NCI-H1436 (cell line): ENCODE measurements around the gene SLK.

Source experiments
- DNase-seq: peaks from one replicate; lab custom pipeline; 2025; lab: John Stamatoyannopoulos, UW

SLK gene

DNA sequence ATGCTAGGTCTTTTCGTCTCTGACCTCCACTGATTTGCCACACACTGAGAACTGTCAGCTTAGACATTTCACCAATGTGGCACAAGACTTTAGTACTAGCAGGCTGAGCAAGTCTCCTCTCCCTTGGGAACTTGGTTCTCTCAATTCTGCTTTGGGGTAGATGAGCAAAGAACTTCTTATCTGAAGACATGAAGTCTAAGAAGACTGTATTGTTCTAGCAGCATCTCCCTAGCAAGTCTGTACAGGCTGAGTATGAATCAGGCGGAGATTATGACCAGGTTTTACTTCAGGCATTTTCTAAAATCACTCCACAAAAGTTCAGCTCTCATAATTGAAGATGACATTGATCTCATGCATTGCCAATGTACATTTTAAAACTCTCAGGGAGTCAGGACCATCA lies 25.1 kb upstream of the SLK start:
- DNase-seq, result no peak

DNA sequence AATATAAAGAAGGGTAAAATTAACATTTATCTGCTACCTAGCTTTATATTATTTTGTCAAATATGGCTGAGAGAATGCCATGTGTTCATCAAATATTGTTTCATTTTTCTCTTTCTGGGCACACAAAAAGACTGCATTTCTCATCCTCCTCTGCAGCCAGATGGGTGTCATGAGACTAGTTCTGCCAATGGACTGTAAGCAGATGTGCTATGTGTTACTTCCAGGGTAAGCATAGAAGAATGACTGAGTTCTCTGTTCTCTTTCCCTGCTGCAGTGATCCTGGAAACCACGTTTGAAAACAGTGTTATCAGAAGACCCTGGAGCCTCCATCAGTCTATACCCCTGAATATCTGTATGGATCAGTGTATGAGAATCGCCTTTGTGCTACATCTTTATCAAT lies 24.1 kb upstream of the SLK start:
- DNase-seq, result no peak

DNA sequence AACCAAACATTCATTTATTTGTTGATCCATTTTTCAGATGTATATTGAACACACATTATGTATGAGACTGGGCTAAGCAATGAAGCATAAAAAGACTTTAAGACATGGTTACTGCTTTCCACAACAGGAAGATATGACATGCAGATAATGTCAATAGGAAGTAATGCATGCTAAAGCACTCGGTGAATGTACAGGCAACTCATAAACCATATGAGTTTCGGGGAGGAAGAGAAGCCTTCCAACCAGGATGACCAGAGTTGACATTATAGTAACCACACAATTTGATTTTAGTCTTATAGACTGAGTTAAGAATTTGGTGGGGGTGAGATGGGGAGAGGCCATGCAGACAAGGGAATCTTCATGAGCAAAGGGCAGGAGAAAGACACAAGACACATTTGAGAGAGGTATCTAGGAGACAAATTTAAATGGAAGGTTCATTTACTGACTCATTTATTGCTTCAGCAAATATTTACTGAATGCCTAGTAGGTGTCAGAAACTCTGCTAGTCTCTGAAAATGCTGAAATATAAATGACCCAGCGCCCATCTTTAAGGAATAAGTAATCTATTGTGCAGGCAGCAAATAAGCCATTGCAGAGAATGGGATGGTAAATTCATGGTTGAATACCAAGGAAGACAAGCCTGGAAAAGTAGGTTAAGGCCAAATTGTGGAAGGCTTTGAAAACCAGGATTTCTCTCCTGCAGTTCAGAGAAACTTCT lies 19.0 kb upstream of the SLK start:
- DNase-seq, result no peak

DNA sequence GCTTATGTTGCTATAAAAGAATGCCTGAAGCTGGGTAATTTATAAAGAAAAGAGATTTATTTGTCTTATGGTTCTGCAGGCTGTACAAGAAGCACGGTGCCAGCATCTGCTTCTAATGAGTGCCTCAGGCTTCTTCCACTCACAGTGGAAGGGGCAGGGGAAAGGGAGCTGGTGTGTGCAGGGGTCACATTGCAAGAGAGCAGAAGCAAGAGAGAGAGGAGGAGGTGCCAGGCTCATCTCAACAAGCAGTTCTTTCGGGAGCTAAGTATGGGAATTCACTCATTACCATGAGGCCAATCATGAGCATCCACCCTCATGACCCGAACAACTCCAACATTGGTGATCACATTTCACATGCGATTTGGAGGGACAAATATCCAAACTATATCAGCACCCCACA lies 17.2 kb upstream of the SLK start:
- no peak for DNase-seq

DNA sequence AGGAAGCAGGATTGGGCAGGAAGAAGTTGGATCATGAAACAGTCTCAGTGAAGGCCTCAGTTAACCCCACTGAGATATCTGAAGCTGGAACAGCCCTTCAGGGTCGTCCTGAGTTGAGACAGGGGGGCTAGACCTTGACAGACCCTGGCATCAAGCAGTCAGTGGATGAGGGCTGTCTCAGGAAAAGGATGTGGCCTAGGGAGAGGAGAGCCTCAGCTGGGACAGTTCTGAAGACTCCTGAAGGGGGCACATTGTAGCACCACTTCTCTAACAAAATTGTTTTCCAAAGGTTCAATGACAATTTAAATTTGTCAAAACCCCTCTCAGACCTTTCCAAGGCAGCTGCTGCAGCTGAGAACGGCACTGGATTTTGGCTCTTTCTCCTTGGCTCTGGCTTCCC lies 15.8 kb upstream of the SLK start:
- no peak for DNase-seq

DNA sequence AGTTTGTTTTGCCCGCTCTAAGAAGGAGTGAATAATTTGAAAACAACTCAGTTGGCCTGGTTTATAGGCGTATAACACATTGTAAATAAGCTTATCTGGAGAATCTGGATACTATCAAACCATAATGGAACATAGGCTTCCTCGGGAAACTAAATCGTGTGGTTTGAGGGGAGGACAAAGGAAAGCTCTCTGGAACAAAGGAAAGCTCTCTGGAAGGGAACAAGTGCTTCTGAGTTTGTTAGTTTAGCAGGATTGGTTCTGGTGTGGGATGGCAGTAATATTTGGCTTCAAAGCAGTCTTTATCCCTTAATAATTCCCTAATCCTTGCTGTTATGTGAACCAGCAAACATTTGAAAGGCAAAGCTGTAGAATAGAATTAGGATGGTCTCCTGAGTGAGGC lies 15.0 kb upstream of the SLK start:
- no peak for DNase-seq

DNA sequence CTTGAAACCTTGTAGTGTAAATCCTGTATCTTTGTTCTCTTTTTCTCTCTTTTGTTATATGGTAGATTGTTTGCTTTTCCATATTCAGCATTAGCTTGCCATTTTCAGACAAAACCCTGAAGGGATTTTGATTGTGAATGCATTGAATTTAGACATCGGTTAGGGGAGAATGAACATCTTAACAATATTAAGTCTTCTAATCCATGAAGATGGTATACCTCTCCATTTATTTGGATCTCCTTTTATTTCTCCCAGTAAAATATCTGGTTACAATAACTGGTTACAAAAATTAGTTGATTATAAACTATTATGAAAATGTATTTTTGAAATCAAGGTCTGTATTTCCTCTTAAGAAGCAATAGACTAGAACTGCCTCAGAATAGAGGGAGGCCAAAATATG lies 12.4 kb upstream of the SLK start:
- no peak for DNase-seq

DNA sequence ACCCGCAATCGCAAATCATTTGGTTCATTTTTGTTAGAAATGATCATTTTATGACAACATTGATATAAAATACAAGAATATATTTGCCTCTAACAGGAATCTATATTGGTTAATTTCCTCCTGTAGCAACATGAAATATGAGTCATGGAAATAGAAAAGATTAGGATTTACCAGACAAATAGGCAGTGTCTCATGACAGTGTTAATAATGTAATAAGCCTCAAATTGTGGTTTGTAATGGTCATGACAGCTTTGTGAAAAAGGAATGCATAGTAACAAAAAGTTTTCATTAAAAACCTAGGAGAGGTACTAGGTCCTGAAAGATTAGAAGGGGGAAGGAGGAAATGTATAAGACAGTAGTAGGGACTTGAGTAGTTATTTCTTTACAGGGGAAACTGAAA lies 7.9 kb upstream of the SLK start:
- no peak for DNase-seq

DNA sequence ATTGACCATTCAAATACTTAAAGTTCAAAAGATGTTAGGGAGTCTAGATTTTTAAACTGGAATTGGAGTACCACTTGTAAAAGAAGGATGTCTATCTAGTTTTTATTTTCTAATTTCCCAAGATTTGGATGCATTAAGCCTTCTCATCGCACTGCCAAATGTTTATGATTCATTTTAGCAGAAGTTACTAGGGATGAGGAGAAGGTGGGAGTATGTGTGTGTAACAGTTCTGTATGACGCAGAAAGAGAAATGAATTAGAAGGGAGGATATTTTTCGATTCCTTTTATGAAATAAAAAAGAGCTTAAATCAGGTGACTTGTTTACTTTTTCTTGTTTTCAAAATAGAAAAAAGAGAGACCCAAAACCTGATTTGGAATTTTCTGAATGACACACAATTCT lies 6.8 kb upstream of the SLK start:
- DNase-seq, result no peak

DNA sequence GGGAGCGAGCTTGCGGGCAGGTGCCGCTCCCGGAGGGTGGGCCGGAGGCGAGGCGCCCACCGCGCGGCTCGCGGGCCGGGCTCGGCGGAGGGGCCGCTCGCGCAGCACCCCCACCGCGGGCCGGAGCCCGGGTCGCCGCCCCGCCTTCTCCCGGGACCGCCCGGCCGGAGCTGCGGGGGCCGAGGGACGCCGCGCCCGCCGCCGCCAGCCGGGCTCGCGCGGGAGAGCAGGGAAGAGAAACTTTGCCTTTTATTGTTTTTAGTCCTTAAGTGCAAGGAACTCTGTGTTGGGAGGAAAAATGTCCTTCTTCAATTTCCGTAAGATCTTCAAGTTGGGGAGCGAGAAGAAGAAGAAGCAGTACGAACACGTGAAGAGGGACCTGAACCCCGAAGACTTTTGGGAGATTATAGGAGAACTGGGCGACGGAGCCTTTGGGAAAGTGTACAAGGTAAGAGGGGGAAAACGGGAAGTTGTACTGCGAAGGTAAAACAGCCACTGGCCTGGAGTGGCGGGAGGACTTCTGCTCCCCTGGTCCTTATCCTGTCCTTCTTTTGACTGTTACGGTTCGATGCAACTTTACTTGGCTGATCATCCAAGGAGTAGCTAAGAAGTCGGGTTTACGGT lies 620 bp downstream of the SLK start:
- no peak for DNase-seq

DNA sequence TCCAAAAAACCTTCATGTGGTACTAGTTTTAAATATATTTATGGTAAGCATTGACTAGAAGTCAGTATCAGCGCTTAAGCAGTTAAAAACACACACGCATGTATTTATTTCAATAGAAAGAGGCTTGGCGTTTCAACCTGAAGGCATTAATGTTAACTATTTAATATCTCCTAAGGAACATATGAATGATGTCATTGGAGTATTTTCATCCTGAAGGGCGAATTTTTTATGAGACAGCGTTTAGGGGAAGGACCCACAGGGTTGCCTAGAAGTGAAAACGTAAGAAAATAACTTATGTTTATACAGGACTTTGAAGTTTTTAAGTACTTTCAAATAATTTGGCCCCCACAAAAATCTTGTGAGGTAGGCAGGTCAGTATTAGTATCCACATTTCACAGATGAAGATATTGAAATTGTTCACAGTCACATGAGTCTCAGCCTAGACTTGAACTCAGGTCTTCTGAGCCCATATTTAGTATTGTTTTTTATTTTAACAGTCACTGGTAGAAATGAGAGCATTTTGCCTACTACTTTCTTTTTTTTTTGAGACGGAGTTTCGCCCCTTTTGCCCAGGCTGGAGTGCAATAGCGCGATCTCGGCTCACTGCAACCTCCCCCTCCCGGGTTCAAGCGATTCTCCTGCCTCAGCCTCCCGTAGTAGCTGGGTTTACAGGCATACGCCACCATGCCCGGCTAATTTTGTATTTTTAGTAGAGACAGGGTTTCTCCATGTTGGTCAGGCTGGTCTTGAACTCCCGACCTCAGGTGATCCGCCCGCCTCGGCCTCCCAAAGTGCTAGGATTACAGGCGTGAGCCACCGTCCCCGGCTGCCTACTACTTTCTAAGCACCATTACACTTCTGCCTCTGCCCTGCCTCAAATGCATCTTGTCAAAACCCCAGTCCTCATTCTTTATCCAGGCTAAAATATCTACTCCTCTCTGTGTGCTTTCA lies 1.8 kb downstream of the SLK start:
- no peak for DNase-seq

DNA sequence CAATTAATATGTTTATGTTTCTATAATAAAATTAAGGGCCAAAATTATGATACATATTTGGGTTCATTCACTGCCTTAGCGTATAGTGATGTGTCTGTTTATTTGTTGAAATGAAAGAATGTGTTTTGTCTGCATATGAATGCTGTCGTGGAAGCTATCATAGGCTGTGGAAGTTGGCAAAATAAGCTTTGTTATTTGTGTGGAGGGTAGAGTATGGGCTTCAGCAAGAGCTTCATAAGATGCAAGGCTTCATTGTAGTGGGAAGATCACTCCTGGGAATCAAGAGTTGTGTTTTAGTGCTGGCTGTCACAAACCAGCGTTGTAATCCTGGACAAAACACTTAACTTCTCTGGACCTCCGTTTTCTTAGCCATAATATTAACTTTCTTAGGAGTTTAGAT lies 2.5 kb downstream of the SLK start:
- no peak for DNase-seq

DNA sequence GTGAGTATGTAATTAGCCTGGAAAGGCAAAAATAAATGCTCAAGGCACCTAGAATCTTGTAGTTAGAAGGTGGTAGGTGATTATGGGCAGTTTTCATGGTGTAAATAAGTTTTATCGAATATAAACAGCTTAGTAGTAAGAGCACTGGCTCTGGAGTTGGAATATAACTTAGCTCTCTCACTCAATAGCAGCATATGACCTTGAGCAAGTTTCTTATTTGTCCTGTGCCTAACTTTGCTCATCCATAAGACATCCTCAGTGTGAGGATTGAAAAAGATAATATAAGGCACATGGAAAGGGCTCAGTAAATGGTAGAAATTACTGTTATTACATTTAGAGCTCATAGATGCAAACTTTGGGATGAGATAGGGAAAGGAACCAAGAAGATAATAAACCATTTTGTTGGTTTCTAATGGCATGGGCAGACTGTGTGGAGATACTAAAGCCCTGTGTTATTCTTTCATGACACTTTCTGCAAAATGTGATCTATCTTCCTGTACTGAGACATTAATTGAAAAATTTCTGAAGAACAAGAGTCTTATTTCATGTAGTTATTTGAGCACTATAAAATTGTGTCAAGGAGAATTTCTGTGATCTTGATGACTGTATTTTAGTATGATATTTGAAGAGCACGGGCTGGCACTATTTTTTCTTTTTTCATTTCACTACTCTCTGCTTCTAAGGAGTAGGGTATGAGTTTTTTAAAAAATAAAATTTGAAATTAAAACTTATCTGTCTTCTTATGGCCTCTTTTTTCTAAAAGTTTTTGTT lies 3.1 kb downstream of the SLK start:
- DNase-seq, result no peak

DNA sequence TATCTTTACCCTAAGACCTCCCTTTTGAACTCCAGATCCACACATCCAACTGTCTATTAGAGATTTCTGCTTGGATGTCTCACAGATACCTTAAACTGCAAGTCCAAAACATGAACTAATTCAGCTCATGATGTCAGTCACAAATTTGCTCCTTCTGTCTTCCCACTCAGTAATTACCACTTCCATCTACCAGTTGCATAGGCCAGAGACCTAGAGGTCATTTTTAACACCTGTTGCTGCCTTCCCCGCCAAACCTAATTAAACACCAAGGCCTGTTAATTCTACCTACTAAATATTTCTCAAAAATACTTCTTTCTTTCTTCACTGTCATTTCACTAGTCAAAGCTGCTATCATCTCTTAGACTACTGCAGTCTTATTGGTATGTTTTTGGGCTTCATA lies 8.2 kb downstream of the SLK start:
- no peak for DNase-seq

DNA sequence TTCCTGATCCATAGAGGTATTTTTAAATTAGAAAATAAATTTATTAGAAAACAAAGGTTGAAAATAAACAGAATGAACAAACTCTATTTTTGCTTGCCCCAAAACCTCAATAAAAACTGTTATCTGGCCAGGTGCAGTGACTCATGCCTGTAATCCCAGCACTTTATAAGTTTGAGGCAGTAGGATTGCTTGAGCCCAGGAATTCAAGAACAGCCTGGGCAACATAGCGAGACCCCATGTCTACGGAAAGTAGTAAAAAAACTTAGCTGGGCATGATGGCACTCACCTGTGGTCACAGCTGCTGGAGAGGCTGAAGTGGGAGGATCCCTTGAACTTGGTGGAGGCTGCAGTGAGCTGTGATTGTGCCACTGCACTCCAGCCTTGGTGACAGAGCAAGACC lies 10.3 kb downstream of the SLK start:
- no peak for DNase-seq

DNA sequence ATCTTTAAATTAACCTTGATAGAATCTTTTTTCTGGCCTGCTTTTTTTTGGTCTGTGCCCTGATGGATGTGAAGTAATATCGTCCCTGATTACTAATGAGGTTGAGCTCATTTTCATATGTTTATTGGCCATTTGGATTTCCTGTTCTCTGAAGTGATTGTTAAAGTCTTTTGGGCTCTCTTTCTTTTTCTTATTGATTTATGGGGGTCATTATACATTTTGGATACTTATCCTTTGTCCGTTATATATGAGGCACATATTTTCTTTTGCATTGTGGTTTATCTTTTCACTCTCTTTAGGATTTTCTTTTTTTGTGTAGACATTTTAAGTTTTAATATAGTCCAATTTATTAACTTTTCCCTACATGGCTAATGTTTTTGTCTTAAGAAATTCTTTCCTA lies 12.6 kb downstream of the SLK start:
- no peak for DNase-seq

DNA sequence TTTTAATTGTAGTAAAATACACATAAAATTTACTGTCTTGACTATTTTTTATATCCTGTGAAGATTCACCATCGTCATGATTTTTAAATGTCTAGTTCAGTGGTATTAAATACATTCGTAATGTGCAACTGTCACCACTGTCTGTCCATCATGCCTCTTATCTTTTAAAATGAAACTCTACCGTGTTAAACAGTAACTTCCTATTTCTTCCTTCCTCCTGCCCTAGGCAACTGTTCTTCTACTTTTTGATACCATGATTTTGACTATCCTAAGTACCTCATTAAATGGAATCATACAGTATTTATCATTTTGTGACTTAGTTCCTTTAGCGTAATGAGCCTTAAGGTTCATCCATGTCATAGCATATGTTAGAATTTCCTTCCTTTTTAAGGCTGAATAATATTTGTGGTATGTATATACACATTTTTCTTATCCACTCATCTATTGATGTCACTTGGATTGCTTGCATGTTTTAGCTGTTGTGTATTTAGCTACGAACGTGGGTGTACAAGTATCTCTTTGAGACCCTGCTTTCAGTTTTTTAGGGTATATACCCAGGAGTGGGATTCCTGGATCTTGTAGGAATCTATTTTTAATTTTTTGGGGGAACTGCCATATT lies 13.5 kb downstream of the SLK start:
- DNase-seq, result no peak

DNA sequence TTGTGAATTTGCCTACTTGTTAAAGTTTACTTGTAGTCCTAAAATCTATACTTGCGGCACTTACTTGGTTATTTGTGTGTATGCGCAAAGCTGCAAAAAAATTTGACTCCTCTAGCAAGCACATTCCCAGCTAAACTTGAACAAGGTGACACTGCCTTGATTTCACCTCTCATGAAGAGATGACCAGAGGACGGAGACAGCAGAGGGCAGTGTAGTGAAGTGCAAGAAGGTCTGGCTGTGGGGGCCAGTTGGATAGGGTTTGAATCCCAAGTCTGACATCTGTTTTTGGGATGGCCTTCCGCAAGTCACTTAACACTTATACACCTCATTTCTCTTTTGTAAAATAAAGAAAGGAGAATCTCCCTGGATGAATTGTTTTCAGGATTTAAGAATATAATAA lies 15.7 kb downstream of the SLK start:
- no peak for DNase-seq

DNA sequence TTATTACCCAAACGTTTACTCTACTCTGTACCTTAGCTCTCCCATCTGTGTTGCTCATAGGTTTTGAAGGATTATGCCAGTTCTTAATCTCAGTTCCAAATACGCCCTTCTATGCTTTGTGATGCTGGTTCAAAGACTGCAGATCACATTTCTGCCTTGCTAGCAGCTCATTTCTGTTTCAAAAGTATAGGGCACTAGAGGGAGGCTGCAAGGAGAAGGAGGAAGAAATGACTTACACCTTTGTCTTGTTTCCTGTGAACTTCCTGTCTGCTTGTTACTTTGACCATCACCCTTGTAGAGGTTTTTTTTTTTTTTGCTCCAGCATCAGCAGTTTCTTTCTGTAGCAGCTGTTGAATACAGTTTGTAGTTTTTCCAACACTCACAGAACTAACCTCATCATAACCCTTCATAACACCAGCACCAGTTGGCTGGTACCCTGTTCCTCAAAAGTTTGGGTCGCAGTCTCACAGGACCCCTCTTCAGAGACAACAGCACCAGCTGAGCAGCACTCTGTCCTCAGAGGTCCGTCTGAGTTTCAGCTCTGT lies 16.5 kb downstream of the SLK start:
- no peak for DNase-seq

DNA sequence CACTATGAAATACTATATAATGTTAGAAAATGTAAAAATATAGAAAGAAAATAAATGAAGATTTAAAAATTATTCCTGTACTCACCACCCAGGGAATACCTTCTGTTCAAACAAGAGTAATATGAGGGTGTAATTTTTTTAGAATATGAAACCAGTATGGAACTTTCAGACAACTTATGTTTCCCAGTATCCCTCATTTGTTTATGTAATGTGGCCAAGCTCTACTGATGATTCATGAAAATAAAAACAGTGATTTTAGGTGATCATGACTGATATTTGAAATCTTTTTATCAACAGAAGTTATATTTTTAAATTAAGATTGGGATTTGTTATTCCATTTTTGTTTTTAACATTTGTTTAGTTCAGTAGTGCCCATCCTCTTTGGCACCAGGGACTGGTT lies 18.8 kb downstream of the SLK start:
- no peak for DNase-seq

DNA sequence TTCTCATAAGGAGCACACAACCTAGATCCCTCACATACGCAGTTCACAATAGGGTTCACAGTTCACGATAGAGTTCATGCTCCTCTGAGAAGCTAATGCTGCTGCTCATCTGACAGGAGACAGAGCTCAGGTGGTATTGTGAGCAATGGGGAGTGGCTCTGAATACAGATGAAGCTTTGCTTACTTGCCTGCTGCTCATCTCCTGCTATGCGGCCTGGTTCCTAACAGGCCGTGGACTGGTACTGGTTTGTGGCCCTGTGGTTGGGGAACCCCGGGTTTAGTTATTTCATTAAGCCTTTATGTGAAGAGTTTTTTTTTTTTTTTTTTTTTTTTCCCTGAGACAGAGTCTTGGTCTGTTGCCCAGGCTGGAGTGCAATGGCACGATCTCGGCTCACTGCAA lies 19.4 kb downstream of the SLK start:
- DNase-seq, result no peak

DNA sequence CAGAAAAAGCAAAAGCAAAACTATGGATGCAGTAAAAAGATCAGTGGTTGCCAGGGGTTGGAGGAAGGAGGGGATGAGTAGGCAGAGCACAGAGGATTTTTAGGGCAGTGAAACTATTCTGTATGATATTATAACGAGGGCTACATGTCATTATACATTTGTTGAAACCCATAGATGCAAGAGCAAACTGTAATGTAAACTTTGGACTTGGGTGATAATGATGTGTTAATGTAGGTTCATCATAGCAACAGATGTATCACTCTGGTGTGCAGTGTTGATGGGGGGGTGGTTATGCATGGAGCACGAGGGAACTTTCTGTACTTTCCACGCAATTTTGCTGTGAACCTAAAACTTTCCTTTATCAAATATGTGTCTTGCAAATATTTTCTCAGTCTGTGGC lies 23.2 kb downstream of the SLK start:
- no peak for DNase-seq
